HuH-7 (cell line): ENCODE measurements around the gene OLFM4.
"Not testable (repeated sequence)": the region's sequence is repeated elsewhere in the genome, so short reads cannot be mapped to it uniquely, and the experiment has no call there.

ENCODE experiments used
- DNase-seq: peaks from one replicate; pipeline ENCODE4 v3.0.0; 2011; ENCODE audit warnings: low spot score

Gene OLFM4

DNA sequence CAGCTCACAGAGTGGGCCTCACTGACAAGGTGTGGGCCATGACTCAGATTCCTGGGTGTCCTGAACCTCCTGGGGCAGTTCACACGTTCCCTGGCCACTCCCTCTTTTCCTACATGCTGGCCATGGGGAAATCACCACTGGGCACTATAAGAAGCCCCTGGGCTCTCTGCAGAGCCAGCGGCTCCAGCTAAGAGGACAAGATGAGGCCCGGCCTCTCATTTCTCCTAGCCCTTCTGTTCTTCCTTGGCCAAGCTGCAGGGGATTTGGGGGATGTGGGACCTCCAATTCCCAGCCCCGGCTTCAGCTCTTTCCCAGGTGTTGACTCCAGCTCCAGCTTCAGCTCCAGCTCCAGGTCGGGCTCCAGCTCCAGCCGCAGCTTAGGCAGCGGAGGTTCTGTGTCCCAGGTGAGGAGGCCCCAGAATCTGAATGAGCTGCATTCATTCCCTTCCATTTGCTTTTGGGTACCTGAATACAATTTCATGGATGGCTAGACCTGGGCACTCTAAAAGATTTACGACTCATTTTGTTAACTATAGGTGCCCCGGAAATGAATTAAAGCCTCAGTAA is at the start of gene OLFM4:
TSS of gene OLFM4 (plus strand) at position 177 of the 567 bp plus-strand sequence. CDS start at position 201, 24 bp downstream.
- DNase-seq: no peak

DNA sequence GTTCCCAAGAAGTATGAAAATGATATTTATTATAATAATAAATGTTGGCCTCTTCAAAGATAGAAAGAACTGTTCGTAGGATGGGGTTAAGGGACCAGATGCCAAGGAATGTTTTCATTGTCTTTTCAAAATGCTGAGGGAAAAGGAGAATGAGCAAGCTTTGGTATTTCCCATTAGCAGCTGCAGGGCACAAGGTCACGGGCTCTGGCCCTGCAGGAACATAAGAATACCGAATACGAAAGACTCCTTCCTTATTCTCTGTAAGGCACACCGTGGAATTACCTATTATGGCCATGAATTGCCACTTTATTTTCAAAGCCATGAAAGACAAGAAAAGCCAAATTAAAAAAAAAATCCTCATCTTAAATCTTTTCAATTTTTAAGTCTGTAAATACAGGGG is 49.6 kb upstream of the OLFM4 start:
- no peak for DNase-seq

- no peak for DNase-seq
These were observed 47.9 kb upstream of the OLFM4 start for GRCh38 chr13:52980695-52981094.

GRCh38 chr13:52983836-52984235 is 44.8 kb upstream of the OLFM4 start:
- DNase-seq: no peak

DNA sequence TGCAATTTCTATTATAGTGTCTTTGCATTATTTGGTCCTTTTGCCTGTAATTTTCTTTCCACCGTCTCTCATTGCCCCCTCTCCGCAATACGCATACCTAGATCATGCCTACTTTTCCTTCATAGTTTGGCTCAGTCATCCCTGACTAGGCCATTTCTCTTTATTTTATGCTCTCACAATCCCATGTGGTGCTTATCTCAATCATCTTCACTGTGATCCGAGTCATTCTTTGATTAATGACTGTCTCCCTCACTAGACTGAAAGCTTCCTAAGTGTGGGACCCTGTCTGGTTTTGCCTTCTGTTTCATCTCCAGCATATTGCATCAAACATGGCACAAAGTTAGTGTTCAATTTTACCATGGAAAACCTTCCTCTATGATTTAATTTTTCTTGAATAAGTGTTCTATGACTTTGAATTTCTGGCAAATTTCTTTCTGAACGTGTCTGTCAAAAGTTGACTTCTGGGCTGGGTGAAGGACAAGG is 43.7 kb upstream of the OLFM4 start:
- DNase-seq: no peak

GRCh38 chr13:52991344-52992020 is 37.1 kb upstream of the OLFM4 start:
- no peak for DNase-seq

DNA sequence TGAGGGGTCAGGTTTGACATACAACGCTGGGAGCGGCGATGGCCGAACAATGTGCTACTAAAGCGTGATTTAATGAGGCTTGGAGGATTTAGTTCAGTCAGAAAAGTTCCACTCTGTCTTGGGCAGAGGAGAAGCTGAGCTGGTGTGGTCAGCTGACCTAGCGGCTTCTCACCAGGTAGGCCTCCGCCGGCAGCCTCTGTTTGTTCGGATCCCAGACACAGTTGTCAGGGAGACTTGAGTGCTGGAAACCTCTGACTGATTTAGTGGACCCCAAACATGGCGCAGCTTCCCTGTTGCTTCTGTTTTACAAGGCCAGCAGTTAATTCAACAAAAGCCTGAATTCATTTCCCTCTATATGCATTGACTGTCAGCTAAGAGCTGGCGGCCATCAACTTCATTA is 36.5 kb upstream of the OLFM4 start:
- no peak for DNase-seq

DNA sequence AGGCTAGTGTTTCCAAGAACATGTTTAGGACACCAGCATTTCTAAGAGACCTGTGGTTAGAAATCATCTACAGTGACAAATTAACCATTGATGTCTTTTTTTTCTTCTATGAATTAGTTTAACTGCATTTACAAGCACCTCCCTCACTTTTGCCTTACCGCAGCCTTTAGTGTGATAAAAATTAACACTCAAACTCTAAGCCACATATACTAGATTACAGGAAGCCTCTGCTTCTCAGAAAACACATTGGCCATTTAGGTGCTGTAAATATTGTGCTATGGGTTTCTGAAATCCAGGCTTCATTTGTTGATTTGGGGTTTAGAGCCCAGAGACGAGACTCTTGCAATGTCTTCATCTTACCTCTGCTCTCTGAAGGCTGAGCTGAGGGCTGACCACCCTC is 34.6 kb upstream of the OLFM4 start:
- DNase-seq: no peak

GRCh38 chr13:52994865-52995264 is 33.7 kb upstream of the OLFM4 start:
- no peak for DNase-seq

- DNase-seq: no peak
These were observed 32.7 kb upstream of the OLFM4 start for GRCh38 chr13:52995946-52996345.

- DNase-seq: no peak
These were observed 30.4 kb upstream of the OLFM4 start for GRCh38 chr13:52997951-52998876.

- DNase-seq: no peak
These were observed 29.4 kb upstream of the OLFM4 start for GRCh38 chr13:52999093-52999696.

DNA sequence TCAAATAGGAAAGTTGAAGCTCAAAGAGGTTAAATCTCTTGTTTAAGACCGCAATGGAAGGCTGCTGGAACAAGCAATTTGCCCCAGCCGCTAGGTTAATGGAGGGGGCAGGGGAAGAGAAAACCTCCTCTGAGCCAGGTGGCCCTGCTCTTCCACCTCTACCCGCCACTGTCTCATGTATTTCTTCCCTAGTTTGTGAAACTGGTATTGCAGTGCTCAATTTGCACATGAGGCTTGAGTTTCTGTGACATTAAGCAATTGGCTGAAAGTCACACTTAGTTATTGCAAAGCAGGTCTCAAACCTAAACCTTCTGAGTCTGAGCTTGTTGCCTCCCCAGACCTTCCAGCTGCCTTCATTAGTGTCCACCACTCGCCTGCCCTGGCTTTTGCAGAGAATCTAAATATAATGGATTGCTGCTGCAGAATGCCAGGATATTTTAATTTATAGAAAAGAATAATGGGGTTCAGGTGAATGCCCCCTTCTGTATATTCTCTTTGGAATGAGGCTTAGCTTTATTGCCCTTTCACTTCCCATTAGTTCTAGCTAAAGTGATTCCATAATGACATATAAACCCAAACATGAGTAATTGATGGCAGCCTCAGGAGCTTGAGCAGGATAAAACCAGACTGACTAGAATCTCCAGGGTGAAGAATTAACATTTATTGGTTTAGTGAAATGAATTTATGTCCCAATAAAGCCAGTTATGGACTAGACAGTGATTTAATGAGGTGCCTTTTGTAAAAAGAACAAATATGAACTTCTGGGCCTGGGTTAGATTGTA is 27.0 kb upstream of the OLFM4 start:
- no peak for DNase-seq

DNA sequence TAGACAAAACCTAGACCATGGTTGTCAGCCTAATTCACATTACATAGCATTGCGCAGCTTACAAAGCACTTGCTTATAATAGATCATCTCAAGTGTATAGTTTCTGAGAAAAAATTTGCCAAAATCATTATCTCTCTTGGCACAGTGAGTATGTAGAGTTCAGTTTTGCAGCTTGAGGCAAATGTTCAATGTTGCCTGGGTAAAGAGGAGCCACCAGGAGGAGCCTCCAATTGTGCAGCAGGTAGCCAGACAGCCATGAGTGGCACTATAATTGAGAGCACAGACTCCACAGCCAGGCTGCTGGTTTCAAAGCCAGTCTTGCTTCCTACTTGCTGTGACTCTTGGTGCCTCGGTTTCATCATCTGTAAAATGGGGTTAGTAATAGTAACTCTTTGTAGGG is 24.0 kb upstream of the OLFM4 start:
- no peak for DNase-seq

DNA sequence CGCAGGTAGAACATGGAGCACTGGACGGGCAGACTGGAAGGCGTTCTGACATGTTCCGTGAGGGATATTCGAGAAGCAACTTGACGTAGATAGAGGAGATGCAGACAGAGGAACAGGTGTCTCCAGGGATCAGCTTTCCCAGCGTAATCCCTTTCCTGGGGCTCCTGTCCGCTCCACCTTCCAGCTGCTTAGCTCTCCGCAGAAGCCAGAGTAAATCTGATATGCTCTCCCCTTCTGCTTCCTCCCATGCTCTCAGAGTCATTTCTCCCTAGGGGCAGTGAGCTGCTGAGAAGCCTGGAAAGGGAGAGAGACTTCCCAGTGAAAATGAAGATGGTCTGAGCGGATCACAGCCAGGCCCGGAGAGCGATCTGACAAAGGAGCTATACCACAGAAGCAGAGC is 23.0 kb upstream of the OLFM4 start:
- no peak for DNase-seq

DNA sequence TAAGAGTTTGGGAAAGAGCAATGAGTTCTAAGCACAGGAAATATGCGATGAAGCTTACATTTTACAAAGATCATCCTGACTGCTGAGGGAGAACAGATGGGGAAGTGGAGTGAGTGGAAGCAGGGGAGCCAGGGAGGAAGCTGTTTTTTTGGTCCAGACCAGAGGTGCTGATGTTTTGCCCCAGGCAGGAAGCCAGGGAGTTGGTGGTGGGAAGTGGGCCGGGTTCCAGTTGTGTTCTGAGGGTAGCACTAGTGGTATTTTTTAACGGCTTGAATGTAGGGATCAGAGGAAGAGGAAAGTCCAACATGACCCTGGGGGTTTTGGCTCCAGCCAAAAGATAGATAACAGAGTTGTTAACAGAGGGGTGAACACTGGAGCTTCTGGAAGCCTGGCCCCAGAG is 20.7 kb upstream of the OLFM4 start:
- DNase-seq: no peak

- no peak for DNase-seq
These were observed 18.1 kb upstream of the OLFM4 start for GRCh38 chr13:53010374-53011105.

DNA sequence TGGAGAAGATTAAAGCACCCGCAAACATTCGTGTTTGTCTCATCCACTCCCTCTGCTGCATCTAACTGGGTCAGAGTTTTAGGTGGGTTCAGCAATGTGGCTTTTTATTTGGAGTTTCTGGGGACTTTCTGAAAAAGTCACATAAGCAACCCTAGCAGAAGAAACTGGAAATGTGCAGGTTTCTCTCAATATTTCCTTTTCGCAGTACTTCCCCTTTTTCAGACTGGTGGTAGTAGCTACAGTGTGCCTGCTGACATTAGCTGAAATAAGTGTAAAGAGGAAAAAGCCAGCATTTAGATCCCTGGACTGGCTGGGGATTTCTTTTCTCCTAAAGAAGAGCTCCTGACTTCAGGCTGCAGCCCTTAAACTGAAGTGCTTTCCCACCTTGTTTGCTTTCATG is 15.9 kb upstream of the OLFM4 start:
- no peak for DNase-seq

GRCh38 chr13:53013113-53013512 is 15.5 kb upstream of the OLFM4 start:
- no peak for DNase-seq

GRCh38 chr13:53014018-53014417 is 14.6 kb upstream of the OLFM4 start:
- DNase-seq: not testable (repeated sequence)
